ENCODE data around the gene SHC2. TPM values are rescaled to one million over a fixed set of nuclear protein-coding genes. Genes with fewer than 3 reads are reported as not detected.

SHC2 gene
- total and polyA plus RNA-seq, 12 donors: 1.2 to 196 (median 41.1) TPM

- peaks cover 4% of the 10 kb centered on the region for H3K27me3 ChIP-seq
- WGBS, 4 donors: 76 to 83% (median 77%) methylated on average over 12 to 43 of the region's 43 CpGs
- intact Hi-C loops (cut with DNase I): no loop called here
- no peaks in the 10 kb centered on the region for H3K36me3 ChIP-seq (replicated peaks in 1 of 2)
- TF ChIP-seq CTCF (IDR thresholded peaks at IDR 0.05) (no peak), POLR2A (IDR thresholded peaks at IDR 0.05) (no peak)
- no peak overlapping the region for H3K27ac ChIP-seq
- H3K4me3 ChIP-seq: no peak overlapping the region
- H3K4me1 ChIP-seq (replicated peaks in 1 of 2): no peaks in the 10 kb centered on the region
- peak in 1 of 7 donors; percentile 12 for DNase-seq
- no peaks in the 10 kb centered on the region for H3K9me3 ChIP-seq (replicated peaks in 1 of 3)
These were observed 85.3 kb downstream of the SHC2 start for GRCh38 chr19:375395-376110.

- no peak overlapping the region for H3K4me3 ChIP-seq
- H3K9me3 ChIP-seq (replicated peaks in 1 of 3): no peaks in the 10 kb centered on the region
- no peak overlapping the region for H3K27ac ChIP-seq
- no peaks in the 10 kb centered on the region for H3K4me1 ChIP-seq (replicated peaks in 1 of 2)
- intact Hi-C loops (cut with DNase I): no loop called here
- 62 to 73% (median 69%) methylated on average over 10 to 17 of the region's 17 CpGs for WGBS, 4 donors
- no peaks in the 10 kb centered on the region for H3K36me3 ChIP-seq (replicated peaks in 1 of 2)
- TF ChIP-seq POLR2A (IDR thresholded peaks at IDR 0.05): no peak
- no peak for TF ChIP-seq CTCF (IDR thresholded peaks at IDR 0.05)
- DNase-seq: peak in 1 of 7 donors; percentile 5
- peaks cover 4% of the 10 kb centered on the region for H3K27me3 ChIP-seq
These were observed 86.0 kb downstream of the SHC2 start for GRCh38 chr19:374886-375235.

- DNase-seq: peak in 1 of 7 donors; percentile 11
- H3K27me3 ChIP-seq: peaks cover 4% of the 10 kb centered on the region
- H3K9me3 ChIP-seq (replicated peaks in 1 of 3): no peaks in the 10 kb centered on the region
- H3K27ac ChIP-seq: no peak overlapping the region
- no peaks in the 10 kb centered on the region for H3K4me1 ChIP-seq (replicated peaks in 1 of 2)
- intact Hi-C loops (cut with DNase I): no loop called here
- H3K4me3 ChIP-seq: no peak overlapping the region
- 64 to 74% (median 68%) methylated on average over 14 to 23 of the region's 23 CpGs for WGBS, 4 donors
- no peaks in the 10 kb centered on the region for H3K36me3 ChIP-seq (replicated peaks in 1 of 2)
- no peak for TF ChIP-seq CTCF (IDR thresholded peaks at IDR 0.05)
- TF ChIP-seq POLR2A (IDR thresholded peaks at IDR 0.05): no peak
These were observed 86.5 kb downstream of the SHC2 start for GRCh38 chr19:374183-374885.

GRCh38 chr19:373391-374182 lies 87.2 kb downstream of the SHC2 start:
- Histone ChIP-seq H3K27ac (no peak overlapping the region), H3K36me3 (replicated peaks in 1 of 2) (no peaks in the 10 kb centered on the region), H3K9me3 (replicated peaks in 1 of 3) (no peaks in the 10 kb centered on the region), H3K4me1 (replicated peaks in 1 of 2) (no peaks in the 10 kb centered on the region), H3K27me3 (peaks cover 4% of the 10 kb centered on the region), H3K4me3 (no peak overlapping the region)
- TF ChIP-seq POLR2A (IDR thresholded peaks at IDR 0.05) (no peak), CTCF (IDR thresholded peaks at IDR 0.05) (no peak)
- peak in 1 of 7 donors; percentile 12 for DNase-seq
- intact Hi-C loops (cut with DNase I): no loop called here
- 80 to 88% (median 82%) methylated on average over 23 to 24 of the region's 24 CpGs for WGBS, 4 donors

All from adrenal gland (tissue), 12 donors.